ENCODE measurements around the gene SELENOO. TPM values are rescaled to one million over a fixed set of nuclear protein-coding genes. Genes with fewer than 3 reads are reported as not detected.

Gene SELENOO
- total and polyA plus RNA-seq, 2 of the 13 experiments (the other 11 are each of a cell fraction or from before 2014, with no cell fraction given): 14.4 to 19.0 TPM

DNA sequence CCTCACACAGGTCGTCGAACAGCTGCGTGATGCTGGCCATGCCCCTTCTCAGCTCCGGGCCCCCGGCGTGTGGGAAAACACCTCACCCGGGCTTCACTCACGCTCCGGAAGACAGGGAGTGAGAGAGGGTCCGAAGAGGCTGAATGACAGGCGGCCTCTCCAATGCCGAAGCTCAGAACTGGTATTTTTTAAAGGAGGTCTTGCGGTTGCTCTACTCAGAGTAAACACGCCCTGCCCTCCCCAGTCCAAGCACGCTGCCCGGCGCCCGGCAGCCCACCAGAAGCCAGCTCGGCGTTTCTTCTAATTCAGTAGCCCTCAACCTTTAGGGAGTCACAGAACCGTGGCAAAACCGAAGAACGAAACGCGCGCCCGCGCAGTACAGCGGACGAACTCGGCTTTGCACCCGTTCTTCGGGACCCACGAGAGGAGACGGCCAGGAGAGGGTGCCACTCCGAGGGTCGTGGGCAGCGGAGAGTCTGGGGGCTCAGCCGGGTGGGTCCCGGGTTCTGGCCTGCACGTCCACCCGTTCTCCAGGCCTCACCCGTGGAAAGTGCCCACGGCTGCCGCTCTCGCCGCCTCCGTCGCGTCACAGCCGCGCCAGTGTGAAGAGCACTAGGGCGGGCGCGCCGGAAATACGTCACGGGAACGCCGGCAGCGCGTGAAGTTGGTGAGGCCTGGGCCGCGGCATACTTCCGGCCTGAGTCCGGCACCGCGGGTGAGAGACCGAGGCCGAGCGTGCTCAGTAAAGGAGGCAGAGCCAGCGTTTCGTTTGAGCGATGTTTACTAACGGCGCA lies 43.8 kb downstream of the SELENOO start, which contains the start of gene TUBGCP6 (continued):
- TF ChIP-seq, protein P1, sequence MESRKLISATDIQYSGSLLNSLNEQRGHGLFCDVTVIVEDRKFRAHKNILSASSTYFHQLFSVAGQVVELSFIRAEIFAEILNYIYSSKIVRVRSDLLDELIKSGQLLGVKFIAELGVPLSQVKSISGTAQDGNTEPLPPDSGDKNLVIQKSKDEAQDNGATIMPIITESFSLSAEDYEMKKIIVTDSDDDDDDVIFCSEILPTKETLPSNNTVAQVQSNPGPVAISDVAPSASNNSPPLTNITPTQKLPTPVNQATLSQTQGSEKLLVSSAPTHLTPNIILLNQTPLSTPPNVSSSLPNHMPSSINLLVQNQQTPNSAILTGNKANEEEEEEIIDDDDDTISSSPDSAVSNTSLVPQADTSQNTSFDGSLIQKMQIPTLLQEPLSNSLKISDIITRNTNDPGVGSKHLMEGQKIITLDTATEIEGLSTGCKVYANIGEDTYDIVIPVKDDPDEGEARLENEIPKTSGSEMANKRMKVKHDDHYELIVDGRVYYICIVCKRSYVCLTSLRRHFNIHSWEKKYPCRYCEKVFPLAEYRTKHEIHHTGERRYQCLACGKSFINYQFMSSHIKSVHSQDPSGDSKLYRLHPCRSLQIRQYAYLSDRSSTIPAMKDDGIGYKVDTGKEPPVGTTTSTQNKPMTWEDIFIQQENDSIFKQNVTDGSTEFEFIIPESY (CRISPR knock-in tag; IDR thresholded peaks at IDR 0.05): peak; percentile 44; the same call in 1 of the 2 replicates
- TF ChIP-seq, protein P2, sequence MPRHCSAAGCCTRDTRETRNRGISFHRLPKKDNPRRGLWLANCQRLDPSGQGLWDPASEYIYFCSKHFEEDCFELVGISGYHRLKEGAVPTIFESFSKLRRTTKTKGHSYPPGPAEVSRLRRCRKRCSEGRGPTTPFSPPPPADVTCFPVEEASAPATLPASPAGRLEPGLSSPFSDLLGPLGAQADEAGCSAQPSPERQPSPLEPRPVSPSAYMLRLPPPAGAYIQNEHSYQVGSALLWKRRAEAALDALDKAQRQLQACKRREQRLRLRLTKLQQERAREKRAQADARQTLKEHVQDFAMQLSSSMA (CRISPR knock-in tag; IDR thresholded peaks at IDR 0.05): peak; percentile 93
- TF ChIP-seq NFE2 (CRISPR knock-in tag; IDR thresholded peaks at IDR 0.05) (no peak), ZZZ3 (CRISPR knock-in tag; IDR thresholded peaks at IDR 0.05; ENCODE audit: borderline replicate concordance) (peak; percentile 91; the same call in 1 of the 2 replicates), ZNF446 (CRISPR knock-in tag; IDR thresholded peaks at IDR 0.05) (peak; percentile 91; the same call in 1 of the 2 replicates), HMG20B (CRISPR knock-in tag; conservative IDR thresholded peaks at IDR 0.05) (no peak; the same call in 1 of the 2 replicates), CEBPB (IDR thresholded peaks at IDR 0.05; ENCODE audit: borderline replicate concordance, low read depth, low read length) (no peak), HNRNPK (IDR thresholded peaks at IDR 0.05; ENCODE audit: low read depth, low read length, poor library complexity, severe bottlenecking) (no peak), CENPX (CRISPR knock-in tag; IDR thresholded peaks at IDR 0.05) (no peak), MIER2 (CRISPR knock-in tag; IDR thresholded peaks at IDR 0.05) (0 out of 2 replicates have a peak, but pooled peaks have one; percentile 18), CEBPG (CRISPR knock-in tag; IDR thresholded peaks at IDR 0.05) (peak; percentile 31; the same call in 1 of the 2 replicates), ZNF17 (CRISPR knock-in tag; IDR thresholded peaks at IDR 0.05) (no peak), NFYC (CRISPR knock-in tag; IDR thresholded peaks at IDR 0.05) (peak; percentile 67), ZNF619 (CRISPR knock-in tag; IDR thresholded peaks at IDR 0.05) (peak; percentile 89; the same call in 1 of the 2 replicates), RORA (CRISPR knock-in tag; IDR thresholded peaks at IDR 0.05) (no peak), SAFB2 (CRISPR knock-in tag; IDR thresholded peaks at IDR 0.05; ENCODE audit: borderline replicate concordance, low read depth) (peak; percentile 72; the same call in 1 of the 2 replicates)
- TF ChIP-seq, protein P3, sequence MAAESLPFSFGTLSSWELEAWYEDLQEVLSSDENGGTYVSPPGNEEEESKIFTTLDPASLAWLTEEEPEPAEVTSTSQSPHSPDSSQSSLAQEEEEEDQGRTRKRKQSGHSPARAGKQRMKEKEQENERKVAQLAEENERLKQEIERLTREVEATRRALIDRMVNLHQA (CRISPR knock-in tag; IDR thresholded peaks at IDR 0.05): no peak
- TF ChIP-seq, protein P4, sequence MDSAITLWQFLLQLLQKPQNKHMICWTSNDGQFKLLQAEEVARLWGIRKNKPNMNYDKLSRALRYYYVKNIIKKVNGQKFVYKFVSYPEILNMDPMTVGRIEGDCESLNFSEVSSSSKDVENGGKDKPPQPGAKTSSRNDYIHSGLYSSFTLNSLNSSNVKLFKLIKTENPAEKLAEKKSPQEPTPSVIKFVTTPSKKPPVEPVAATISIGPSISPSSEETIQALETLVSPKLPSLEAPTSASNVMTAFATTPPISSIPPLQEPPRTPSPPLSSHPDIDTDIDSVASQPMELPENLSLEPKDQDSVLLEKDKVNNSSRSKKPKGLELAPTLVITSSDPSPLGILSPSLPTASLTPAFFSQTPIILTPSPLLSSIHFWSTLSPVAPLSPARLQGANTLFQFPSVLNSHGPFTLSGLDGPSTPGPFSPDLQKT (CRISPR knock-in tag; IDR thresholded peaks at IDR 0.05; ENCODE audit: borderline replicate concordance): no peak
- TF ChIP-seq, protein P5, sequence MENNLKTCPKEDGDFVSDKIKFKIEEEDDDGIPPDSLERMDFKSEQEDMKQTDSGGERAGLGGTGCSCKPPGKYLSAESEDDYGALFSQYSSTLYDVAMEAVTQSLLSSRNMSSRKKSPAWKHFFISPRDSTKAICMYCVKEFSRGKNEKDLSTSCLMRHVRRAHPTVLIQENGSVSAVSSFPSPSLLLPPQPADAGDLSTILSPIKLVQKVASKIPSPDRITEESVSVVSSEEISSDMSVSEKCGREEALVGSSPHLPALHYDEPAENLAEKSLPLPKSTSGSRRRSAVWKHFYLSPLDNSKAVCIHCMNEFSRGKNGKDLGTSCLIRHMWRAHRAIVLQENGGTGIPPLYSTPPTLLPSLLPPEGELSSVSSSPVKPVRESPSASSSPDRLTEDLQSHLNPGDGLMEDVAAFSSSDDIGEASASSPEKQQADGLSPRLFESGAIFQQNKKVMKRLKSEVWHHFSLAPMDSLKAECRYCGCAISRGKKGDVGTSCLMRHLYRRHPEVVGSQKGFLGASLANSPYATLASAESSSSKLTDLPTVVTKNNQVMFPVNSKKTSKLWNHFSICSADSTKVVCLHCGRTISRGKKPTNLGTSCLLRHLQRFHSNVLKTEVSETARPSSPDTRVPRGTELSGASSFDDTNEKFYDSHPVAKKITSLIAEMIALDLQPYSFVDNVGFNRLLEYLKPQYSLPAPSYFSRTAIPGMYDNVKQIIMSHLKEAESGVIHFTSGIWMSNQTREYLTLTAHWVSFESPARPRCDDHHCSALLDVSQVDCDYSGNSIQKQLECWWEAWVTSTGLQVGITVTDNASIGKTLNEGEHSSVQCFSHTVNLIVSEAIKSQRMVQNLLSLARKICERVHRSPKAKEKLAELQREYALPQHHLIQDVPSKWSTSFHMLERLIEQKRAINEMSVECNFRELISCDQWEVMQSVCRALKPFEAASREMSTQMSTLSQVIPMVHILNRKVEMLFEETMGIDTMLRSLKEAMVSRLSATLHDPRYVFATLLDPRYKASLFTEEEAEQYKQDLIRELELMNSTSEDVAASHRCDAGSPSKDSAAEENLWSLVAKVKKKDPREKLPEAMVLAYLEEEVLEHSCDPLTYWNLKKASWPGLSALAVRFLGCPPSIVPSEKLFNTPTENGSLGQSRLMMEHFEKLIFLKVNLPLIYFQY (CRISPR knock-in tag; IDR thresholded peaks at IDR 0.05; ENCODE audit: borderline replicate concordance): no peak

All from HepG2 (cell line).